ENCODE data around the gene API5.

DNA sequence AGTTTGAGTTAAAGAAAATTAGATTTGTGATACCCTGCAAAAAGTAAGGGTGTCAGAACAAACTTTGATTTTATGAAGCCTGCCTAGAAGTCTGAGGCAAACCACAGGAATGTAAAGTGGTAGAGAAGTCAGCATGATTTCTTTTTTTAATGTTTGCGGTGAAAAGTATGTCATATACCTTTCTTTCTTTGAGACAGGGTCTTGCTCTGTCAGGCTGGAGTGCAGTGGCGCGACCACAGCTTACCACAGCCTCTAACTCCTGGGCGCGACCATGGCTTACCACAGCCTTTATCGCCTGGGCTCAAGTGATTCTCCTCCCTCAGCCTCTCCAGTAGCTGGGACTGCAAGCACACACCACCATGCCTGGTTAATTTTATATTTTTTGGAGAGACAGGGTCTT, 4.7 kb downstream of the API5 start:
- TF ChIP-seq, protein P1, sequence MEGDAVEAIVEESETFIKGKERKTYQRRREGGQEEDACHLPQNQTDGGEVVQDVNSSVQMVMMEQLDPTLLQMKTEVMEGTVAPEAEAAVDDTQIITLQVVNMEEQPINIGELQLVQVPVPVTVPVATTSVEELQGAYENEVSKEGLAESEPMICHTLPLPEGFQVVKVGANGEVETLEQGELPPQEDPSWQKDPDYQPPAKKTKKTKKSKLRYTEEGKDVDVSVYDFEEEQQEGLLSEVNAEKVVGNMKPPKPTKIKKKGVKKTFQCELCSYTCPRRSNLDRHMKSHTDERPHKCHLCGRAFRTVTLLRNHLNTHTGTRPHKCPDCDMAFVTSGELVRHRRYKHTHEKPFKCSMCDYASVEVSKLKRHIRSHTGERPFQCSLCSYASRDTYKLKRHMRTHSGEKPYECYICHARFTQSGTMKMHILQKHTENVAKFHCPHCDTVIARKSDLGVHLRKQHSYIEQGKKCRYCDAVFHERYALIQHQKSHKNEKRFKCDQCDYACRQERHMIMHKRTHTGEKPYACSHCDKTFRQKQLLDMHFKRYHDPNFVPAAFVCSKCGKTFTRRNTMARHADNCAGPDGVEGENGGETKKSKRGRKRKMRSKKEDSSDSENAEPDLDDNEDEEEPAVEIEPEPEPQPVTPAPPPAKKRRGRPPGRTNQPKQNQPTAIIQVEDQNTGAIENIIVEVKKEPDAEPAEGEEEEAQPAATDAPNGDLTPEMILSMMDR (IDR thresholded peaks at IDR 0.05) = no peak
- TF ChIP-seq EP300 (IDR thresholded peaks at IDR 0.05) = no peak
